HG02973 (cell line): ENCODE results near the gene TRABD.

Experiments
- ATAC-seq: cut with Tn5 transposase; IDR thresholded peaks from one replicate; pipeline ENCODE4 v1.9.1; 2021; ENCODE audit warnings: moderate library complexity; ENCODE audit not compliant: unreplicated experiment

TRABD gene

GRCh38 chr22:50173311-50173982 is 12.3 kb upstream of the TRABD start:
- no peak for ATAC-seq

- ATAC-seq = no peak
These were observed 11.7 kb upstream of the TRABD start for GRCh38 chr22:50173983-50174355.

DNA sequence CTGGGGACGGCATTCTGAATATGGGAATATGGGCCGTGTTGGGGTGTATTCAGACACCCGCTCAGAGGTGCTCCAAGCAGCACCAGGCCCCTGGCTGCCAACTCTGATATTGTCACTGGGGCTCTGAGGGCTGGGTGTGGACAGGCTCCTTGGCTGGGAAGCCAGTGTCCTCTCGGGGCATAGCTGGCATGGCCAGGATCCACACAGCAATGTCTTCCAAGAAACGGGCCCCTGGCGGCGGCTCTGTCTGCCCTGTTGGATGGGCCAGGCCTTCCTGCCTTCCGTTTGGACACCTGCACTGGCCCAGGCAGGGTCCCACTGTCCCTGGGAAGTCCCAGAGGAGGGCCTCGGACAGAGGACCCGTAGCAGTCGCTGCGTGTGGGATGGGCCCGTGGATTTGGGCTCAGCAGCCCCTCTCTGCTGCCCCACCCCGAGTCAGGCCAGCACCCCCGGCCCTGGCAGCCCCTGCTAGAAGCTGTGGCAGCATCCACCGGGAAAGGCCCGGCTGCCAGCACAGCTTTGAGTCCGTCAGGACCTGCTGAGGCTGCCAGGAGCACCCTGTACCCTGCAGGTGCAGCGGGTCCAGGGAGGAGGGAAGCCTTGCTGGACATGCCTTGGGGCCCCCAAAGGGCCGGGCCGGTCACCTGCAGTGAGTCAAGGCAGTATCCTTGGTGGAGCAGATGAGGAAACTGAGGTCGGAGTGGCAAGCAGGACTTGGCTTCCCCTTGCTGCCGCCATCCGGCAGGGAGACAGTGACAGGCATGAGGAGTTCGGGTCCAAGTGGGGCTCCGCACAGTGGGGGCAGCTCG is 11.1 kb upstream of the TRABD start:
- no peak for ATAC-seq

DNA sequence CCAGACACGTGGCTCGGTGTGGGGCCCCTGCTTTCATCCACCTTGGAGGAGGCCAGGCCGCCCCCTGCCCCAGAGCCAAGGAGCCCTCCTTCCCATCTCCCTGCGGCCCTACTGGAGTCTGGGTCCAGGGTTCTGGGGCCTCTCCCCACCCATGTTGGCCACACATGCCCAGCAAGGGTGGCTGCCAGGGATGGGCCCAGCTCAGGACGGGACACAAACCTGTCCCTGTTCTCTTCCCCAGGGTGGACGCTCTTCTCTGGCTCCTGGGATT is 10.6 kb upstream of the TRABD start:
- no peak for ATAC-seq

GRCh38 chr22:50175921-50176849 is 9.5 kb upstream of the TRABD start:
- ATAC-seq = no peak

DNA sequence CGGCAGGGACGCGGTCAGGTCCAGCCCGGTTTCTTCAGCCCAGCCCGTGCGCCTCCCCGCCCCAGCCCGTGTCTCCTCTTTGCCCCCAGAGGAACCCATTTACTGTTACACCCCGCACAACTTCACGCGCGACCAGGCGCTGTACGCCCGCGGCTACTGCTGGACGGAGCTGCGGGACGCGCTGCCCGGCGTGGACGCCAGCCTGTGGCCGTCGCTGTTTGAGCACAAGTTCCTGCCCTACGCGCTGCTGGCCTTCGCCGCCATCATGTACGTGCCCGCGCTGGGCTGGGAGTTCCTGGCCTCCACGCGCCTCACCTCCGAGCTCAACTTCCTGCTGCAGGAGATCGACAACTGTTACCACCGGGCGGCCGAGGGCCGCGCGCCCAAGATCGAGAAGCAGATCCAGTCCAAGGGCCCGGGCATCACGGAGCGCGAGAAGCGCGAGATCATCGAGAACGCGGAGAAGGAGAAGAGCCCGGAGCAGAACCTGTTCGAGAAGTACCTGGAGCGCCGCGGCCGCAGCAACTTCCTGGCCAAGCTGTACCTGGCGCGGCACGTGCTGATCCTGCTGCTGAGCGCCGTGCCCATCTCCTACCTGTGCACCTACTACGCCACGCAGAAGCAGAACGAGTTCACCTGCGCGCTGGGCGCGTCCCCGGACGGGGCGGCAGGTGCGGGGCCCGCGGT is 8.7 kb upstream of the TRABD start:
- no peak for ATAC-seq

- ATAC-seq = no peak
These were observed 7.9 kb upstream of the TRABD start for GRCh38 chr22:50177537-50178470.

DNA sequence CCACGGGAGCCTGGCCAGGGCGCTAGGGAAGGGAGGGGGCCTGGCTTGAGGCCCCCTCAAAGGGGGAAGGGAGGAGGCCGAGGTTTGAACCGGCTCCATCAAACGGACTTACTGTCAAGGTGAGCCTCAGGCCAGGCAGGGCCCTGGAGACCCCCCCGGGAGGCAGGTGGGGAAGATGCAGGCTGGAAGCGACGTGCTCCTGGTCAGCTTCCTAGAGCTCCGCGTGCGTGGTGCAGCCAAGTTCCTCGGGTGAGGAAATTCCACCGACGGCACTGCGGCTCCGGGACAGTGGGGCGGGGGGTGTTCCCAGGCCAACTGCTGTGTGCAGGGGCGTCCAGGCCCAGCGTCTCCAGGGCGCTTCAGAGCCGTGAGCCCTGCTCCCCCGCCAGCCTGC is 7.2 kb upstream of the TRABD start:
- ATAC-seq = no peak

- no peak for ATAC-seq
These were observed 6.5 kb upstream of the TRABD start for GRCh38 chr22:50178871-50179869.

DNA sequence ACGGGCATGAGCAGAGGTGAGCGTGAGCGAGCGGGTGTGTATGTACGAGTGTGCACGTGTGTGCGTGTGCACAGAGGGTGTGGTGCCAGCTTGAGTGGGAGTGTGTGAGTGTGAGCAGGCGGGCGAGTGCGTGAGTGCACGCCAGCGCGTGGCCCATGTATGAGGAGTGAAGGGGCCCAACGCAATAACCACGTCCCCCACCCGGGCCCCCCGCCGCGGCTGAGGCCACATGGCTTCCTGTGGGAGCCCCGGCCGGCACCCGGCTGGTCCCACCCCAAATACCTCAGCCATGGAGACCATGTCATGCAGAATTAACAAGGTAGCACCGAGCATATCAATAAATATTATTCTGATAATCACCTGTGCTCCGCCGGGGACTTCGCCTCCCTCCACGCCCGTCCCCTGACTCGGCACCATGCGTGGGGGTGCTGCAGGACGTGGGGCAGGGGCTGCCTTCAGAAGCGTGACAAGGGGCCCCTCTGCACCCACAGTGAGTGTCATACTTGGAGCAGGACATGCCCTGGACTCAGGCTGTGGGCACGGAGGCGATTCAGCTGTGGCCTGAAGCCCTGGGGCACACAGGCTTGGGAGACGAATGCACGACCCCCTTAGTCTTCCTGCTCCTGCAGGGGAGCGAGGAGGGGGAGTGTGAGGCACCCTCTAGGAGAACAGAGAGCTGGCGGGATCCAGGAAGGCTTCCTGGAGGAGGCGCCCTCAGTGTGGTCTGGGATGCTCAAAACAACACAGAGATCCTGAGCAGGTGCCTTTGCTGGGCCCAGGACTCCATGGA is 5.6 kb upstream of the TRABD start:
- no peak for ATAC-seq

GRCh38 chr22:50180727-50181521 is 4.8 kb upstream of the TRABD start:
- ATAC-seq = no peak

GRCh38 chr22:50182176-50183081 is 3.3 kb upstream of the TRABD start:
- ATAC-seq = no peak

DNA sequence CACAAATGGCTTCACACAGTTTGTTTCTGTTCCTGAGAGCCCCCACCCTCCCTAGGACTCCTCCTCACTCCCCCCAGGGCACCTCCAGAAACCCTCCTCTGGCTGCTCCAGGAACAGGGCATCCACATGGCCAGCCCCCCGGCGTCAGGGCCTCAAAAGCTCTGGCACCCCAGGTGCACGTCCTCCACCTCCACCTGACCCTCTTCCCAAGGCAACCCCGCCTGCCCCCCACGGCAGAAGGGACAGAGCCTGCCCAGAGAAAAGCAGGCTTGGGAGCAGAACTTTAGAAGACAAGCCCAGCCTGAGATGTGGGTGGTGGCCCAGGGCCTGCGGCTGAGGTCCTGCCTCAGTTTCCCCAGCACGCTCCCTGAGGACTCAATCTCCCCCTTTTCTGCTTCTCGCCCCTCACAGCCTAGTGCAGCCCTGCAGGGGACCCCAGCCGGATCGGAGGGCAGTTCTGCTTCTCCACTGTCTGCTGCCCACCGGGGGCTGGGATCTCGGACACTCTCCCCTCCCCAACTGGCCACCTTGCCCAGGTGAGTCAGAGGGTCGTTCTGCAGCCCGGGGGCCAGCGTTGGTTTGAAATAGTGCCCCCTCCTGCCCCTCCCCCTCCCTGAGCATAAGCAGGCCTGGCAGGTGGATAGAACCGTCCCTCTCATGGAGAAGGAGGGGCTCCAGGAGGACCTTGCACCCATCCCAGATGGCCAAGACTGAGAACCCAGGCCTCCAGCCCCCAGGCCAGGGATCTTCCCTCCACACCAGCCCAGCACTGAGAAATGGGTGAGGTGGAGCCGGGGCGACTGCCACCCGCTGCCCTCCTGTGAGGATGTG is 2.4 kb upstream of the TRABD start:
- no peak for ATAC-seq

DNA sequence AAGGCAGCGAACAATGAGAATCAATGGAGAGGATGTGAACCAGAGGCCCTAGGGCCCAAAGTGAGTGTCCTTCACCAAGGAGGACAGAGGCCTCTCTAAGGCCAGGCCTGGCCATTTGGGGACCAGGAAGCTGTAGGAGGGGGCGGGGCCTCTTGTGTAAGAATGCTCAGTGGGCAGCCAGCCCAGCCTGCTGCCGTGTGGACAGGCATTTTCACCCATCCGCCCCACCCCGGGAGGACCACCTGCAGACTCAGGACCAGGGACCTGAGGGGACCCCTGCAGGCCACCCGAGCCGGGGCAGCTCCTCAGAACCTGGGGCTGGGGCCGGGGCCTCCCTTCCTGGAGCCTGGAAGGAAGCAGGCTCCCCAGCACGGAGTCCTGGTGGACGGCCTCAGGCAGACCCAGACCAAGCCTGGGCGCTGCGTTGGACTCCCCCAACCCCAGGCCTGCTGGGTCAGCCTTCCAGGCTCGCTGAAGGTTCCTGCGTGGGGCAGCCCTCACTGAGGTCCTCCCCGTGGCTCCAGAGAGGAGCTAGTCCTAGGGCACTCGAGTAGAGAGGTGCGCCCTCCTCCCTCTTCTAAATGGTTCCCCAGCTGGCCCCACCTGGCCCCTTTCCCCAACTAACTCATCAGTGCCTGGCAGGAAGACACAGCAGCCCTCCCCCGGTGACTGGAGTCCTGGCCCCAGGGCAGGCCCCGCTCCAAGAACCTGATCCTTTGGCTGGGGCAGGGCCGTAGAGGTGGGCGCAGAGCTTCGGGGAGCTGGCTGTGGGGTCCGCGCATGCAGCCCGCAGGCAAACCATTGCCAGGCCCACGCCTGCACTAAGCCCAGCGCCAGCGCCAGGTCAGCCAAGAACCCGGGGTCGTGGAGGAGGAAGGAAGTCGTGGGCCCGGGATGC is 1.5 kb upstream of the TRABD start:
- no peak for ATAC-seq
